ENCODE results near the gene ATF6. TPM values are rescaled to one million over a fixed set of nuclear protein-coding genes. Genes with fewer than 3 reads are reported as not detected.

Gene ATF6
- total and polyA plus RNA-seq, 2 of the 4 experiments (the other 2 are of a cell fraction): 12.2 to 17.6 TPM

- Histone ChIP-seq H3K14ac (replicated peaks; ENCODE audit: low read depth, low read length) (no peak overlapping the region), H2AK5ac (ENCODE audit: low read depth, low read length) (no peak overlapping the region), H3K23ac (ENCODE audit: low read depth, low read length) (no peak overlapping the region), H2BK15ac (ENCODE audit: low read depth, low read length) (no peak overlapping the region), H4K20me1 (ENCODE audit: insufficient read depth, low read length) (no peaks in the 10 kb centered on the region), H2AFZ (replicated peaks; ENCODE audit: low read length, poor library complexity) (no peak overlapping the region), H2AK9ac (replicated peaks; ENCODE audit: low read depth, low read length, poor library complexity) (no peak overlapping the region), H3K9me1 (ENCODE audit: insufficient read depth, low read length) (peaks cover 3% of the 10 kb centered on the region; the same call in 1 of the 2 replicates), H3K79me1 (ENCODE audit: low read depth in 1 of 2, low read length in 2 of 2) (peaks cover 0 to 3% of the 10 kb centered on the region in 2 experiments; a peak in 1 of 4 replicates), H3K27ac (ENCODE audit: insufficient read depth, low read length) (no peak overlapping the region), H3K36me3 (ENCODE audit: control insufficient read depth, insufficient read depth, low read length) (no peaks in the 10 kb centered on the region), H2BK20ac (ENCODE audit: low read depth, low read length) (no peak overlapping the region), H3K9ac (ENCODE audit: low read depth, low read length) (no peak overlapping the region), H3K27me3 (ENCODE audit: control insufficient read depth, insufficient read depth, low read length) (no peaks in the 10 kb centered on the region), H3K4me3 (ENCODE audit: insufficient read depth, low read depth, low read length) (no peak overlapping the region), H3K4me2 (ENCODE audit: low read depth, low read length) (no peak overlapping the region), H3K18ac (ENCODE audit: low read depth, low read length) (no peak overlapping the region), H3K9me3 (ENCODE audit: control insufficient read depth, insufficient read depth, low read length) (no peaks in the 10 kb centered on the region), H2BK5ac (ENCODE audit: low read depth, low read length, poor library complexity, severe bottlenecking) (no peak overlapping the region), H4K91ac (ENCODE audit: insufficient read depth, low read depth, low read length) (no peak overlapping the region), H3K4ac (ENCODE audit: low read depth, low read length) (no peak overlapping the region), H2BK120ac (ENCODE audit: low read depth, low read length) (no peak overlapping the region), H4K8ac (ENCODE audit: low read depth in 2 of 2, low read length in 2 of 2) (no peak overlapping the region), H3K56ac (ENCODE audit: extremely low read depth, insufficient read depth, low read length) (no peak overlapping the region), H3K4me1 (ENCODE audit: control insufficient read depth, insufficient read depth, low read length) (peaks cover 1% of the 10 kb centered on the region; the same call in 1 of the 2 replicates), H4K5ac (ENCODE audit: low read depth, low read length) (no peak overlapping the region)
- ChIA-PET CTCF (no interaction called here), POLR2A (ENCODE audit: unreplicated experiment) (no interaction called here)
- in situ Hi-C loops (cut with MboI; ENCODE audit: low sequenced_read_pairs): no loop called here
- no peak for DNase-seq
- intact Hi-C loops (cut with micrococcal nuclease): no loop called here
- TF ChIP-seq NFE2L2 (IDR thresholded peaks at IDR 0.05; ENCODE audit: low read depth, low read length) (no peak), MAFK (IDR thresholded peaks at IDR 0.05; ENCODE audit: low read depth, low read length) (no peak), ELK1 (IDR thresholded peaks at IDR 0.05; ENCODE audit: borderline replicate concordance, low read depth, low read length) (no peak), SMC3 (IDR thresholded peaks at IDR 0.05; ENCODE audit: low read depth, low read length) (no peak), BHLHE40 (IDR thresholded peaks at IDR 0.05; ENCODE audit: low read depth, low read length) (no peak), RFX5 (IDR thresholded peaks at IDR 0.05; ENCODE audit: low read depth, low read length) (no peak)
- no peak for ATAC-seq (ENCODE audit: low read depth)
- dilution Hi-C loops (cut with HindIII; ENCODE audit: low sequenced_read_pairs, unreplicated experiment): no loop called here
- no CpG with 5 or more reads among the region's 2 CpGs for WGBS, 2 experiments (ENCODE audit: extremely low coverage in 2 of 2, insufficient read length in 1 of 2)
- BruUV-seq (replicated peaks): no TSS peak
Measured at GRCh38 chr1:161949548-161949947, 183.4 kb downstream of the ATF6 start.
